GM18526 (cell line): ENCODE results near the gene PRR30.

Experiments
- POLR2A ChIP-seq: IDR thresholded peaks from 3 replicates; pipeline ENCODE4 v1.6.1; 2011; ENCODE audit not compliant: insufficient read length; ENCODE audit errors: extremely low read depth

PRR30 gene

GRCh38 chr2:27139310-27139709, at the start of gene PRR30:
Gene PRR30 (minus strand): TSS chr2:27139410. CDS start chr2:27138329, 1,081 bp downstream.
- TF ChIP-seq POLR2A: no peak

DNA sequence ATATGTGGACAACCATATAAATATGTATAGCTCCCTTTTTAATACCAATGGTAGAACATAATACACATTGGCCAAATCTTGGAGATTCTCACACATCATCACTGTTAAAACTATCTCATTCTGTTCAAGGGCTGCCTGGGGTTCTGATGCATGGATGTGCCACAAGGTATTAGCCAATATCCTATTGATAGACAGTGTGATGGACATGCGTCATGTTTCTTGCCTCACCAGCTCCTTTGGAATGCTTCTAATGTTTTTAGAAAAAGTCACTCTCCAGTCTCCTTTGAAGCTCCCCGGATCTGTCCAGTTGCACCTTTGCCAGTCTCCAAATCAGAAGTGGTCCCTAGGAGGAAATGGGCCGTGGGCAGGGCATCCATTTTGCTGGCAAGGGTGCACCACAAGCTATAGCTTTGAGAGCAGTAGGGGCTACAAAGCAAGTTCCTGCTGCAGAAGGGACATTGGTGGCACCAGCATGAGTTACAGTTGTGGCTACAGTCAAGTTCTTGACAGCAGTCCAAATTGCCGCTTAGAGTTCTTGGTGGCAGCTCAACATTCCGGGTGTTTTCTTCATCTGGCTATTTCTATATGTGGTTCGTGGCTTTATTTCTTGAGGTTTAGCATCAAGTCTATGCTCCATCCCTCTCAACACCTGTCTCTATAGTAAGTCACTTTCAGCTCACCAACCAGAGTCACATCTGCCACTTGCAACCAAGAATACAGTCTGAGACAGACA, 47.6 kb upstream of the PRR30 start:
- TF ChIP-seq POLR2A: no peak

- no peak for TF ChIP-seq POLR2A
Observed at GRCh38 chr2:27185331-27186026, 46.3 kb upstream of the PRR30 start.

DNA sequence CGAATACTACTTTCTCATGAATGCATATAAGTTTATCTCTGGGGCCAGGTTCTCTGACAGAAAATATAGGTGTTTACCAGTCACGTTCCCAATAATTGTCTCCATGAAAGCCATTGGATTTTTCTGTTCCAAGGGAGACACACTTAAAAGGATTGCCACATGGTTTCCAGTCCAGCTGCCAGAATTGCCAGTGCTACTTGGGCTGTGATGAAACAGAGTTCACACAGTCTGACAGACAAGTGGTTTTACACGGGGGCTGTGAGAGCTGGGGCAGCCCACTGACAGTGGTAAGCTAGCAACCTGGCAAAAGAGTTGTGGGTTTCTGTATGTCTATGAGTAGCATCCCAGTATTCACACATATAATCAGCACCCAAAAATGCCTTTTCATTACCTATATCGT, 44.9 kb upstream of the PRR30 start:
- TF ChIP-seq POLR2A: no peak

DNA sequence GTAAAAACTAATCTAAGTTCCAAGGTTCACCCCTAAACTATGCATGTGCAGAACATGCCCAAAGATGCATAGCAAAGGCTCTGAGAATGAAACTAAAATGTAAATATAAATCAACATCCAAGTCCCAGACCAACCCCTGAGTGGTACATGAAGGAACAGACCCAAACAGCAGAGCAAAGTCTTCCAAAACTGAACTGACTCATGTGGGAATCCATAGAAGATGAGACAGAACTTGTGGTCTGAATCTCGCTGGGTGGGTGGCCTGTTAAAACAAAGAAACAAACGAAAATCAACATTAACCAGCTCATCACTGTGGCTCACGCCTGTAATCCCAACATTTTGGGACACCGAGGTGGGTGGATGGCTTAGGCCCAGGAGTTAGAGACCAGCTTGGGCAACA, 43.1 kb upstream of the PRR30 start:
- TF ChIP-seq POLR2A: no peak

DNA sequence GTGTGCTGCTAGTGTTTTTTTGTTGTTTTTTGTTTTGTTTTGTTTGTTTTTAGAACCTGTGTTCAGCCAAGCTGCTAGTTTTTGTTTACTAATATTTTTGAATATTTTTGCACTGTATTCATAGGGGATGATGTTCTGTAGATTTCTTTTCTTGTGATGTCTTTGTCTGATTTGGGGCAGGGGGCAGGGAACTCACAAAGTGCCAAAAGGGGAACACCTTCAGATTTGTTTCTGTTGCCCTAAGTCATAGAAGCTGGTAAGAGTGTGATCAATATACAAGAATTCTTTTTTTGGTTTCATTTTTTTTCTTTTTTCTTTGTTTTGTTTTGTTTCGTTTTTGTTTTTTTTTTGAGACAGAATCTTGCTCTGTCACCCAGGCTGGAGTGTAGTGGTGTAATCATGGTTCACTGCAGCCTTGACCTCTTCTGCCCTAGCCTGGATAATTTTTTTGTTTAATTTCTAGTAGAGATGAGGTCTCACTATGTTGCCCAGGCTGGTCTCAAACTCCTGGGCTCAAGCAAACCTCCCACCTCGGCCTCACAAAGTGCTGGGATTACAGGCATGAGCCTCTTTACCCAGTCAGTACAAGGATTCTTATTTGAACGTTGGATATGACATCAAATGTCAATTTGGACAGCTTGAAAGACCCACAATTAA, 40.3 kb upstream of the PRR30 start:
- no peak for TF ChIP-seq POLR2A

DNA sequence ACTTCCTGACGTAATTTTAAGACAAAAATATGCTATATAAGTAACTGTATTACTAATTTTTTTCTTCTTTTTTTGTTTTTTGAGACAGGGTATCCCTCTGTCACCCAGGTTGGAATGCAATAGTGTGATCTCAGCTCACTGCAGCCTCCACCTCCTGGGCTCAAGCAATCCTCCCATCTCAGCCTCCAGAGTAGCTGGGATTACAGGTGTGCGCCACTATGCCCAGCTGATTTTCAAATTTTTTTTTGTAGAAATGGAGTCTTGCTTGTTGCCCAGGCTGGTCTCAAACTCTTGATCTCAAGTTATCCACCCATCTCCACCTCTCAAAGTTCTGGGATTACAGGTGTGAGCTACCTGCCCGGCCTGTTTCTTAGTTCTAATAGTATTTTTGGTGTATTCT, 39.3 kb upstream of the PRR30 start:
- TF ChIP-seq POLR2A: no peak

DNA sequence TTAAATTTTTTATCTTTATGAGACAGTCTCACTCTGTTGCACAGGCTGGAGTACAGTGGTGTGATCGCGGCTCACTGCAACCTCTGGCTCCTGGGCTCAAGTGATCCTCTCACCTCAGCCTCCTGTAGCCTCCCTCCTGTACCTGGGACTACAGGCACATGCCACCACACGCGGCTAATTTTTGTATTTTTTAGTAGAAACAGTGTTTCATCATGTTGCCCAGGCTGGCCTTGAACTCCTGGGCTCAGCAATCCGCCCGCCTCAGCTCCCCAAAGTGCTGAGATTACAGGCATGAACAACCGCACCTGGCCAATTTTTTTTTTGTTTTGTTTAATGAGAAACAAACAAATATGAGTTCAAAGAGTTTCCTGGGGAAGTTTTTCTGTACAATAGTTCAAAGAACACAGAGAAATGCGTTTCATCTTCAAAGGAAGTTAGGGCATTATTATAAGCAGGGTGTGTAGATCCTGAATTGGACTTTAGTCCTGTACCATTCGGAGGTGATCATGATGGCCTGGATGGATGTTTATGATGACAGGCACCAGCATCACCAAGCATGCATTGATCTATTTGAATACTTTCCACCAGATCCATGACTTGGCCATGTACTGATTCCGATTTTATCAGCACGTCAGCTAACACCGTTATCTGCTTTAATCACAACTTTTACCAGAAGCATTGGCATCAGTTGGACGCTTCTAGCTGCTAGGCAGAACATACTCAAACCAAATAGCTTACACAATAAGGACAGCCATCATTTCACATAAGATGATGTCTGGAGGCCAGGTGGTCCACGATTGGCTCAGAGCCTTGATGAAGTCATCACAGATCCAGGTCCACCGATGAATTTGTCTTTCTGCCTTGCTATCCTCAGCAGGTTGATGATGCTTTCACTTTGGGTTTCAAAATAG, 38.5 kb upstream of the PRR30 start:
- TF ChIP-seq POLR2A: no peak

GRCh38 chr2:27175330-27175729, 36.1 kb upstream of the PRR30 start:
- no peak for TF ChIP-seq POLR2A

GRCh38 chr2:27174638-27175037, 35.4 kb upstream of the PRR30 start:
- TF ChIP-seq POLR2A: no peak

DNA sequence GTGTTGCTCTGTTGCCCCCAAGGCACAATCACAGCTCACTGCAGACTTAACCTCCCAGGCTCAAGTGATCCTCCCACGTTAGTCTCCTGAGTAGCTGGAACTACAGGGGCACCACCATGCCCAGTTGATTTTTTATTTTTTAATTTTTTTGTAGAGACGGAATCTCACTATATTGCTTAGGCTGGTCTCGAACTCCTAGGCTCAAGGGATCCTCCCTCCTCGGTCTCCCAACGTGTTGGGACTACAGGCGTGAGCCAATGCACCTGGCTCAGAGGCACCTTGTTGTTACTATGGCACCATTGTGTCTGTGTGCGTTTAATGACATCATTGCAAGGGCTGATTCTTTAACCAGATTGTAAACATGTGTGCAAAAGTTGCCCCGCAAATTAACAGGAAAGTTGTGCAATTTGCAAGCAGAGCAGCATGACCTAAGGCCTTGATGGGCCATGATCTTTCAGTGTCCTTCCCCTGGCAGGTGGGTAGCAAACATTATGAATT, 32.2 kb upstream of the PRR30 start:
- TF ChIP-seq POLR2A: no peak

- TF ChIP-seq POLR2A: no peak
Observed at GRCh38 chr2:27170581-27171337, 31.5 kb upstream of the PRR30 start.

- TF ChIP-seq POLR2A: no peak
Observed at GRCh38 chr2:27164960-27165763, 26.0 kb upstream of the PRR30 start.
